GM10248 (cell line): ENCODE data around the gene PPOX.
A peak's percentile ranks its signal among the peaks of the same experiment; 100 is the strongest.

Experiments
- CTCF ChIA-PET: fragments of 300-600 bp; sonication (Branson Sonifier 250); formaldehyde crosslinking; extraction: SDS; loops from one replicate; lab custom pipeline; 2021; ENCODE audit warnings: antibody characterized with exemption; lab: Yijun Ruan, JAX
- POLR2A ChIA-PET: fragments of 350-650 bp; sonication (Branson Sonifier 250); formaldehyde crosslinking; extraction: SDS; loops from one replicate; lab custom pipeline; 2020; ENCODE audit warnings: antibody characterized with exemption; lab: Yijun Ruan, JAX
- DNase-seq: peaks from one replicate; pipeline ENCODE4 v3.0.0; 2012; ENCODE audit errors: extremely low spot score
- TF ChIP-seq, protein P1 (sequence below): IDR thresholded peaks from 2 replicates; pipeline ENCODE4 v1.5.1; 2012; ENCODE audit warnings: mild to moderate bottlenecking, low read depth; ENCODE audit errors: extremely low read depth, missing control alignments, control extremely low read depth

Gene PPOX

DNA sequence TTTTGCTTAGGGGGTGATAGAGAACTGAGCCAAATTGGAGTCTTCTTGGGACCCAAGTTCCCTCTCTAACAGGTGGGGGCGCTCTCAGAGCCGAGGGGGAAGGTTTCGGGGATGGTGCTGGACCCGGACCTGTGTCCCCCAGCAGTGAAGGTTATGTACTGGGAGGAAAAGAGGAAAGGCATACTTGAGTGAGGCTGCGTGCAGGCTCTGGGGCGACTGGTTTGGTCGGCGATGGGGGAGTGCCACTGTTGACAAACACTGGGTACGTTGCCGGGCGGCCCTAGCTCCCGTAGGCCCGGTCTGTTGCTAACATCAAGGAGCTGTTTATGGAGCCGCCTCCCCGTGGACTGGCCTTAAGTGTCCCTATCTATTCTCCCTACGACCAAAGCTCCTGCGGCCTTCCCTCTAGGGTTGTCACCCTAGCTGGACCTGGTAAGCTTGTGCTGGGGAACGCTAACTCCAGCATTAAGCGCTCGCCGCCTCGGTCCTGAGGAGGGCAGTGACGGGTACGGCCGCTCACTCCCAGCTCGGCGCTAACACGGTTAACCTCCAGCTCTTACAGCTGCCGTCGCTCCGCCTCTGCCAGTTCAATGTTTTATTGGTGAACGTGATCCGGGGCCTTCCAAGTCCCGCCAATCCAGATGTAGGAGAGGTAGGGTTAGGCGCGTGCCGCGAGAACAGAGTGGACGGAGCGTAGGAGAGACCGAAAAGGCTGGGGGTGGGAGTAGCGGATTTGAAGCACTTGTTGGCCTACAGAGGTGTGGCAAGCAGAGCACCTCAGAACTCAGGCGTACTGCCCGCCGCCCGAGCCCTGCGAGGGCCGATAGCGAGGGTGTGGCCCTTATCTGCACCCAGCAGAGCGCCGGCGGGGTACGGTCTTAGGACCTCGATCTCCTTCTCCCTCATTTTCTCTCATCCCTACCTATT is at the start of gene PPOX:
TSS of gene PPOX (plus strand) at position 685 of the 927 bp plus-strand sequence. CDS start 422 bp downstream, outside the sequence.
- ChIA-PET CTCF (interaction anchor here (0.7 to 4.5 kb wide), 25 partner anchors 9 to 217 kb away, joined by 3 to 32 read pairs (median 5); partner anchors contain the start of genes B4GALT3, CFAP126, NDUFS2 and NIT1), POLR2A (interaction anchor here (0.5 to 1.7 kb wide), 14 partner anchors 8 to 184 kb away, joined by 3 to 11 read pairs (median 4); partner anchors contain the start of genes ARHGAP30, DEDD, F11R and NDUFS2)
- TF ChIP-seq, protein P1, sequence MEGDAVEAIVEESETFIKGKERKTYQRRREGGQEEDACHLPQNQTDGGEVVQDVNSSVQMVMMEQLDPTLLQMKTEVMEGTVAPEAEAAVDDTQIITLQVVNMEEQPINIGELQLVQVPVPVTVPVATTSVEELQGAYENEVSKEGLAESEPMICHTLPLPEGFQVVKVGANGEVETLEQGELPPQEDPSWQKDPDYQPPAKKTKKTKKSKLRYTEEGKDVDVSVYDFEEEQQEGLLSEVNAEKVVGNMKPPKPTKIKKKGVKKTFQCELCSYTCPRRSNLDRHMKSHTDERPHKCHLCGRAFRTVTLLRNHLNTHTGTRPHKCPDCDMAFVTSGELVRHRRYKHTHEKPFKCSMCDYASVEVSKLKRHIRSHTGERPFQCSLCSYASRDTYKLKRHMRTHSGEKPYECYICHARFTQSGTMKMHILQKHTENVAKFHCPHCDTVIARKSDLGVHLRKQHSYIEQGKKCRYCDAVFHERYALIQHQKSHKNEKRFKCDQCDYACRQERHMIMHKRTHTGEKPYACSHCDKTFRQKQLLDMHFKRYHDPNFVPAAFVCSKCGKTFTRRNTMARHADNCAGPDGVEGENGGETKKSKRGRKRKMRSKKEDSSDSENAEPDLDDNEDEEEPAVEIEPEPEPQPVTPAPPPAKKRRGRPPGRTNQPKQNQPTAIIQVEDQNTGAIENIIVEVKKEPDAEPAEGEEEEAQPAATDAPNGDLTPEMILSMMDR = peak; percentile 58
- peak; percentile 92 for DNase-seq

- TF ChIP-seq, protein P1 = peak; percentile 0
- peak; percentile 93 for DNase-seq
- CTCF ChIA-PET = interaction anchor here (0.6 to 3.8 kb wide), 12 partner anchors 10 to 93 kb away, joined by 3 to 20 read pairs (median 3); partner anchors contain the start of genes KLHDC9, PPOX and TSTD1
- POLR2A ChIA-PET = interaction anchor here (0.8 kb wide), 1 partner anchor 48 kb away, joined by 3 read pairs; the partner anchor contains the start of gene ARHGAP30
Observed at GRCh38 chr1:161117759-161118581, 48.3 kb upstream of the PPOX start, which contains the start of the genes NIT1 and PFDN2. TSS of gene NIT1 (plus strand) at chr1:161118105. CDS start at chr1:161118177, 72 bp downstream. TSS of gene PFDN2 (minus strand) at chr1:161118037. CDS start at chr1:161118026, 11 bp downstream.

- ChIA-PET POLR2A (no interaction called here), CTCF (interaction anchor here (1.2 kb wide), 1 partner anchor 9 kb away, joined by 4 read pairs; no protein-coding TSS in a partner anchor)
- DNase-seq = peak; percentile 75
- TF ChIP-seq, protein P1 = peak; percentile 34
Observed at GRCh38 chr1:161119092-161119903, 46.9 kb upstream of the PPOX start.

DNA sequence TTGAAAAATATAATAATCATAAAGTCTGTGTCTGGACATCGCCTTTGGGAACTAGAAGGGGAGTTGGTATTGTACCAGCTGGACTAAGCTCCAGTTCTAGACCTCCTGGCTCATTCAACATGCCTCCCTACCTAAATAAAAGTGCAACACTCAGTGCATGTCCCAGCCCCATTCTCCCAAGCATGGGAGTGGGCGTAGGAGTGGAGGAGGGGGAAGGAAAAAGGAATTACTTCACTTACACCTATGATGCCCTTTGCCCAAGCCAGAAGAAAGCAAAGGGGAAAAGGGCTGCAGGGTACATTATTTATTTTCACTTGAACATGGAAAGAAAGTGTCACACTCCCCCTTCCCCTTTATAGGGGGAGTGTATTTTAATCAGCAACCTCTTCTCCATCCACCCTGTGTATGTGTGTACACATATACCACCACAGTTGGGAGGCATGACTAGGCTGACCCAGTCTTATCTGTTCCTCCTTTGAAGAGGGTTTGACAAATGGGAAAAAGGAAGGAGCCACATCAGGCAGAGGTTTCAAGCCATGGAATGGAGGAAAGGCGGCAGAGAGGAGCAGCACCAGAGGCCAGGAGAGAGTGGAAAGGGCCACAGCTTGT is 45.1 kb upstream of the PPOX start:
- ChIA-PET CTCF (interaction anchor here (0.9 to 1.8 kb wide), 7 partner anchors 11 to 56 kb away, joined by 3 to 9 read pairs (median 4); partner anchors contain the start of genes ARHGAP30 and DEDD), POLR2A (interaction anchor here (0.6 to 1.3 kb wide), 5 partner anchors 9 to 54 kb away, joined by 4 to 14 read pairs (median 7); partner anchors contain the start of gene DEDD)
- TF ChIP-seq, protein P1 = no peak
- no peak for DNase-seq

- DNase-seq = no peak
- ChIA-PET POLR2A (interaction anchor here (0.6 to 1.3 kb wide), 5 partner anchors 10 to 54 kb away, joined by 4 to 14 read pairs (median 7); partner anchors contain the start of gene DEDD), CTCF (interaction anchor here (0.9 to 1.8 kb wide), 9 partner anchors 10 to 124 kb away, joined by 3 to 9 read pairs (median 4); partner anchors contain the start of genes ARHGAP30 and DEDD)
- TF ChIP-seq, protein P1 = no peak
Observed at GRCh38 chr1:161121834-161122233, 44.4 kb upstream of the PPOX start.
